Measurements from ENCODE around the gene CFAP119.

CFAP119 gene

GRCh38 chr16:30793508-30794069 is 31.7 kb upstream of the CFAP119 start:
- no peak for FAIRE-seq
- DNase-seq (ENCODE audit: insufficient read length, low spot score): no peak
- no peak for TF ChIP-seq POU2F2 (IDR thresholded peaks at IDR 0.05; ENCODE audit: low read depth, low read length)
- no peak for TF ChIP-seq SPI1 (IDR thresholded peaks at IDR 0.05; ENCODE audit: low read depth, low read length)

- FAIRE-seq: no peak
- no peak for TF ChIP-seq POU2F2 (IDR thresholded peaks at IDR 0.05; ENCODE audit: low read depth, low read length)
- DNase-seq (ENCODE audit: insufficient read length, low spot score): no peak
Observed at GRCh38 chr16:30787613-30788378, 25.9 kb upstream of the CFAP119 start.

DNA sequence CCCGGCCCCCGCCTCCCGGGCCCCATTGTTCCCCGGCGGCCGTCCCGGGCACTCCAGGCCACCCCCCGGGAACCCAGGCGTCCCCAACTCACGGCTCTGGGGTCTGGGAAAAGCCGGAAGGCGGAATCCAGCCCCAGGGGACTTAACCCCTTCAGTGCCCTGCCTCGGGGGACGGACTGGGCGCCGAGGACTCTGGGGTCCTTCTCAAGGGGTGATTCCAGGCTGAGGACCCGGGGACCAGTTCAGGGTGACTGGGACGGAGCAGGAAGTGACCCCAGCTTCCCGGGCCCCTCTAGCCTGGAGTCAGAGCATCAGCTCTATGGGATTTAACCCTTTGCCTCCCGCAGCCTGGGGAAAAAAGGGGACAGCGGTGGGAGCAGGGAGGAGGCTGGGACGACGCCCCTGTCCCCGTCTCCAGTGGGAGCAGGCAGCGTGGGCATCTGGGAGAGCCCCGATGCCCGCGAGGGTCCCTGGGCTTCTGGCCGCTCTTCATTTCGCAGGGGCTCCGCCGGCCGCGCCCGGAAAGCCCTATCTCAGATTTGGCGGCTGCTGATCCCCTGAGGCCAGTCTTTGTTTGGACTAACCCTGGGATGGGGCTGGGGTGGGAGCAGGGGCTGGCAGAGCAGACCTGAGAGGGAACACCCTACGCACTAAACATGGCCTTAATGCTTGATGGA is 25.2 kb upstream of the CFAP119 start, which contains the start of gene ZNF629:
ZNF629 (minus strand) TSS at position 270 of the 677 bp plus-strand sequence. CDS start 2,723 bp downstream, outside the sequence.
- FAIRE-seq (no peak), DNase-seq (ENCODE audit: insufficient read length, low spot score) (peak; percentile 52)
- TF ChIP-seq PAX5 (IDR thresholded peaks at IDR 0.05; ENCODE audit: insufficient read depth, low read length, severe bottlenecking) (no peak), TAF1 (IDR thresholded peaks at IDR 0.05; ENCODE audit: low read depth, low read length) (no peak), POU2F2 (IDR thresholded peaks at IDR 0.05; ENCODE audit: low read depth, low read length) (no peak), POLR2AphosphoS5 (IDR thresholded peaks at IDR 0.05; ENCODE audit: low read depth, low read length) (no peak), SPI1 (IDR thresholded peaks at IDR 0.05; ENCODE audit: low read depth, low read length) (no peak), POLR2A (IDR thresholded peaks at IDR 0.05; ENCODE audit: low read depth, low read length) (no peak)

- FAIRE-seq (no peak), DNase-seq (ENCODE audit: insufficient read length, low spot score) (no peak)
- TF ChIP-seq POLR2A (IDR thresholded peaks at IDR 0.05; ENCODE audit: low read depth, low read length) (no peak), POU2F2 (IDR thresholded peaks at IDR 0.05; ENCODE audit: low read depth, low read length) (no peak), POLR2AphosphoS5 (IDR thresholded peaks at IDR 0.05; ENCODE audit: low read depth, low read length) (no peak), PAX5 (IDR thresholded peaks at IDR 0.05; ENCODE audit: insufficient read depth, low read length, severe bottlenecking) (no peak), TAF1 (IDR thresholded peaks at IDR 0.05; ENCODE audit: low read depth, low read length) (no peak), SPI1 (IDR thresholded peaks at IDR 0.05; ENCODE audit: low read depth, low read length) (no peak)
Observed at GRCh38 chr16:30786115-30786935, 24.5 kb upstream of the CFAP119 start.

GRCh38 chr16:30785126-30786106 is 23.6 kb upstream of the CFAP119 start:
- no peak for TF ChIP-seq POLR2AphosphoS5 (IDR thresholded peaks at IDR 0.05; ENCODE audit: low read depth, low read length)
- no peak for TF ChIP-seq POLR2A (IDR thresholded peaks at IDR 0.05; ENCODE audit: low read depth, low read length)
- TF ChIP-seq POU2F2 (IDR thresholded peaks at IDR 0.05; ENCODE audit: low read depth, low read length): no peak
- TF ChIP-seq PAX5 (IDR thresholded peaks at IDR 0.05; ENCODE audit: insufficient read depth, low read length, severe bottlenecking): no peak
- TF ChIP-seq TAF1 (IDR thresholded peaks at IDR 0.05; ENCODE audit: low read depth, low read length): no peak
- TF ChIP-seq SPI1 (IDR thresholded peaks at IDR 0.05; ENCODE audit: low read depth, low read length): no peak
- no peak for FAIRE-seq
- DNase-seq (ENCODE audit: insufficient read length, low spot score): no peak

GRCh38 chr16:30784215-30784614 is 22.4 kb upstream of the CFAP119 start:
- no peak for FAIRE-seq
- TF ChIP-seq SPI1 (IDR thresholded peaks at IDR 0.05; ENCODE audit: low read depth, low read length) (no peak), POLR2AphosphoS5 (IDR thresholded peaks at IDR 0.05; ENCODE audit: low read depth, low read length) (no peak), POLR2A (IDR thresholded peaks at IDR 0.05; ENCODE audit: low read depth, low read length) (no peak), POU2F2 (IDR thresholded peaks at IDR 0.05; ENCODE audit: low read depth, low read length) (no peak), TAF1 (IDR thresholded peaks at IDR 0.05; ENCODE audit: low read depth, low read length) (no peak), PAX5 (IDR thresholded peaks at IDR 0.05; ENCODE audit: insufficient read depth, low read length, severe bottlenecking) (no peak)
- no peak for DNase-seq (ENCODE audit: insufficient read length, low spot score)

DNA sequence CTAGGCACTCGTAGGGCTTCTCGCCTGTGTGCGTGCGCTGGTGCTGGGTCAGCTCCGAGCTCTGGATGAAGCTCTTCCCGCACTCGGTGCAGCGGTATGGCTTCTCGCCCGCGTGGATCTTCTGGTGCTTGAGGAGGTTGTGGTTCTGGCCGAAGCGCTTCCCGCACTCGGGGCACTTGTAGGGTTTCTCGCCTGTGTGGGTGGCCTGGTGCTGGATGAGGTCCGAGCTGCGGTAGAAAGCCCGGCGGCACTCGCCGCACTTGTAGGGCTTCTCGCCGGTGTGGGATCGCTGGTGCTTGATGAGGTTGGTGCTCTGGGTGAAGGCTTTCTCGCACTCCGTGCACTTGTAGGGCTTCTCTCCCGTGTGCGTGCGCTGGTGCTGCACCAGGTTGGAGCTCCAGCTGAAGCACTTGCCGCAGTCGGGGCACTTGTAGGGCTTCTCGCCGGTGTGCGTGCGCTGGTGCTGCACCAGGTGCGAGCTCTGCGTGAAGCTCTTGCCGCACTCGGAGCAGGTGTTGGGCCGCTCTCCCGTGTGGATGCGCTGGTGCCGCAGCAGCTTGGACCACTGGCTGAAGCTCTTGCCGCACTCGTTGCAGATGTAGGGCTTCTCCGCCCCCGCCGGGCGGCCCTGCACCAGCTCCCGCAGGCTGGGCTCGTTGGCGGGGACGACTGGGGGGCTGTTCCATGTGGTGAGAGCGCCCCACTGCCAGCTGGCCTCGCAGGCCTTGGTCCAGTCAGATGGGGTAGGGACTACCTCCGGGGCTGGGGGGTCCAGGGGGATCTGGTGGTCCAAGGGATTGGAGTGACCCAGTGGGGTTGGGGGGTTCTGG is 21.6 kb upstream of the CFAP119 start:
- DNase-seq (ENCODE audit: insufficient read length, low spot score) (no peak), FAIRE-seq (no peak)
- TF ChIP-seq SPI1 (IDR thresholded peaks at IDR 0.05; ENCODE audit: low read depth, low read length) (no peak), PAX5 (IDR thresholded peaks at IDR 0.05; ENCODE audit: insufficient read depth, low read length, severe bottlenecking) (no peak), POLR2AphosphoS5 (IDR thresholded peaks at IDR 0.05; ENCODE audit: low read depth, low read length) (no peak), TAF1 (IDR thresholded peaks at IDR 0.05; ENCODE audit: low read depth, low read length) (no peak), POLR2A (IDR thresholded peaks at IDR 0.05; ENCODE audit: low read depth, low read length) (no peak), POU2F2 (IDR thresholded peaks at IDR 0.05; ENCODE audit: low read depth, low read length) (no peak)
